GM12878 (cell line): Measurements from ENCODE around the gene SLC12A4. TPM values are rescaled to one million over a fixed set of nuclear protein-coding genes. Genes with fewer than 3 reads are reported as not detected.
A peak's percentile ranks its signal among the peaks of the same experiment; 100 is the strongest.

Experiments
- BCL3 ChIP-seq: IDR thresholded peaks from 2 replicates; pipeline ENCODE4 v1.6.1; 2011; ENCODE audit warnings: borderline replicate concordance, low read depth, mild to moderate bottlenecking, moderate library complexity, low read length; ENCODE audit not compliant: insufficient read depth, poor library complexity, severe bottlenecking
- DPF2 ChIP-seq: fragments of 450-650 bp; IDR thresholded peaks from 2 replicates; pipeline ENCODE4 v1.6.1; 2017; ENCODE audit warnings: mild to moderate bottlenecking
- ESRRA ChIP-seq: IDR thresholded peaks from 2 replicates; pipeline ENCODE4 v1.6.1; 2012; ENCODE audit warnings: mild to moderate bottlenecking, low read length, improper control_type of control experiment
- IKZF1 ChIP-seq: fragments of 450-650 bp; conservative IDR thresholded peaks from 2 replicates; pipeline ENCODE4 v1.6.1; 2017; ENCODE audit warnings: antibody characterized with exemption, mild to moderate bottlenecking
- IKZF2 ChIP-seq, 2 experiments: fragments of 450-650 bp; IDR thresholded peaks; 2 replicates each; pipeline ENCODE4 v1.6.1; 2017; ENCODE audit warnings: mild to moderate bottlenecking in 2 of 2, moderate library complexity in 2 of 2
- NFXL1 ChIP-seq: fragments of 450-650 bp; IDR thresholded peaks from 2 replicates; pipeline ENCODE4 v1.6.1; 2017; ENCODE audit warnings: antibody characterized with exemption, mild to moderate bottlenecking, borderline replicate concordance
- NR2C1 ChIP-seq: fragments of 450-650 bp; IDR thresholded peaks from 2 replicates; pipeline ENCODE4 v1.6.1; 2017; ENCODE audit warnings: antibody characterized with exemption, mild to moderate bottlenecking, moderate library complexity
- NR2F1 ChIP-seq: fragments of 450-650 bp; conservative IDR thresholded peaks from 2 replicates; pipeline ENCODE4 v1.6.1; 2017; ENCODE audit warnings: mild to moderate bottlenecking
- PAX8 ChIP-seq: fragments of 450-650 bp; IDR thresholded peaks from 2 replicates; pipeline ENCODE4 v1.6.1; 2017; ENCODE audit warnings: mild to moderate bottlenecking, moderate library complexity
- PML ChIP-seq: IDR thresholded peaks from 2 replicates; pipeline ENCODE4 v1.6.1; 2012; ENCODE audit warnings: low read length, inconsistent platforms
- RELB ChIP-seq: fragments of 450-650 bp; IDR thresholded peaks from 2 replicates; pipeline ENCODE4 v1.6.1; 2017; ENCODE audit warnings: low read depth, mild to moderate bottlenecking, moderate library complexity
- TAF1 ChIP-seq: IDR thresholded peaks from 2 replicates; pipeline ENCODE4 v1.6.1; 2011; ENCODE audit warnings: mild to moderate bottlenecking, low read depth, low read length, borderline replicate concordance
- TCF12 ChIP-seq: IDR thresholded peaks from 2 replicates; pipeline ENCODE4 v1.6.1; 2011; ENCODE audit warnings: low read depth, mild to moderate bottlenecking, low read length
- YY1 ChIP-seq: IDR thresholded peaks from 2 replicates; pipeline ENCODE4 v1.6.1; 2011; ENCODE audit warnings: low read depth, mild to moderate bottlenecking, low read length
- ZNF217 ChIP-seq: fragments of 450-650 bp; IDR thresholded peaks from 2 replicates; pipeline ENCODE4 v1.6.1; 2017; ENCODE audit warnings: antibody characterized with exemption, mild to moderate bottlenecking
- polyA plus RNA-seq, 11 experiments: library from polyadenylated mRNA; depleted of rRNA in 4 of 11; unstranded in 6 of 11; stranded (reverse) in 5 of 11; fragments of >200 nt; fragmentation: Nextera tagmentation in 4 of 11; fragmentation: Illumina TruSeq in 1 of 11; extraction: Ambion mirVana in 4 of 11; extraction: Trizol in 1 of 11; gene quantifications; 1 replicate in 1 of 11; 2 replicates in 10 of 11; pipeline versions ENCODE4 v1.2.1 to v1.2.3, GENCODE V29; 2011 to 2016; ENCODE audit warnings: inconsistent platforms in 2 of 11, missing spikeins in 2 of 11, low read depth in 1 of 11
- total RNA-seq, 4 experiments: library from RNA; depleted of rRNA in 3 of 4; stranded (reverse); fragments of >200 nt in 3 of 4; fragmentation: Illumina TruSeq in 1 of 4; extraction: Trizol in 1 of 4; gene quantifications; 2 replicates each; pipeline versions ENCODE4 v1.2.1 to v1.2.3, GENCODE V29; 2013 to 2021
- TF ChIP-seq, protein P1 (sequence below): fragments of 450-650 bp; IDR thresholded peaks from 2 replicates; pipeline ENCODE4 v1.6.1; 2016; ENCODE audit warnings: mild to moderate bottlenecking
- TF ChIP-seq, protein P2 (sequence below): fragments of 450-650 bp; IDR thresholded peaks from 2 replicates; pipeline ENCODE4 v1.6.1; 2017; ENCODE audit warnings: borderline replicate concordance
- TF ChIP-seq, protein P3 (sequence below): fragments of 450-650 bp; conservative IDR thresholded peaks from 2 replicates; pipeline ENCODE4 v1.6.1; 2017; ENCODE audit warnings: mild to moderate bottlenecking, moderate library complexity
- TF ChIP-seq, protein P4 (sequence below): fragments of 450-650 bp; IDR thresholded peaks from 2 replicates; pipeline ENCODE4 v1.6.1; 2014; ENCODE audit warnings: mild to moderate bottlenecking

Gene SLC12A4
- total and polyA plus RNA-seq, 10 of the 15 experiments (the other 5 are each of a cell fraction or from before 2014, with no cell fraction given) = 0.95 to 39.9 (median 14.2) TPM

DNA sequence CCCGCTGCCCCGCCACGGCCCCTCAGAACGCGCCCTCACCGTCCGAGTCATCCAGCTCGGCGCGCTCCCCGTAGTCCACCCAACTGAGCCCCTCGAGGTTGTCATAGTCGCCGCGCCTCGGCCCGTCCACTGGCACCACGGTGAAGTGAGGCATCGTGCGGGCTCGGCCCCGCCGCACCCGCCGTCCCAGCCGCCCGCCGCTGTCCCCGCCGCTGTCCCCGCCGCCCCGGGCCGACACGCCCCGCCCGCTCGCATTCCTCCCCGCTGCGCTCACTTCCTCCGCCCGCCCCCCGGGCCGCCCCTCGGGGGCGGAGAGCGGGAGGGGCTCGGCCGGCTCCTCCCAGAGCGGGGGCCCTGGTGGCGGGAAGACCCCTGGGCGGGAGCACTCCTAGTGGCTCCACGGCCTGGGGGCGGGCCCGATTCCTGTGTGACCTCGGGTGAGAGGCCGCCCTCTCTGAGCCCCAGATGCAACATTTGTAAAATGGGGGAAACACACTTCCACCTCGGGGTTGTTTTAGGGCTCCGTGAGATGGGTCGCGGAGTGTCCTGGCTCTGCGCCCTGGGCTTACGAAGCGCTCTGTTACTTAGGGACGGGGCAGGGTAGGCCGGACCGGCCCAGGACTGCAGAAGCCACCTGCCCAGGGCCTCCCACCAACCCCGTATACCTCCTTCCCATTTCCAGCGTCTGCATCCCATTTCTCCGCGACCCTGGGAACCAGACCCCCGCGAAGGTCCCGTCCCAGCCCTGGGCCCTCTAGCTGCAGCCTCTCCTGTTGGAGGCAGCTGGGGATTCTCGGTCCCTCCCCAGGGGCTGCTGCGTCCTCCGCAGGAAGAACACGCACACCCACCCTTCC lies at the start of gene SLC12A4 (continued):
- TF ChIP-seq YY1 = peak; percentile 55; the same call in 1 of the 2 replicates
- peak; percentile 76 for TF ChIP-seq IKZF1
- TF ChIP-seq BCL3 = no peak
- TF ChIP-seq NR2F1 = peak; percentile 42; the same call in 1 of the 2 replicates
- peak; percentile 83; the same call in 1 of the 2 replicates for TF ChIP-seq ZNF217
- no peak for TF ChIP-seq NR2C1
- TF ChIP-seq, protein P1, sequence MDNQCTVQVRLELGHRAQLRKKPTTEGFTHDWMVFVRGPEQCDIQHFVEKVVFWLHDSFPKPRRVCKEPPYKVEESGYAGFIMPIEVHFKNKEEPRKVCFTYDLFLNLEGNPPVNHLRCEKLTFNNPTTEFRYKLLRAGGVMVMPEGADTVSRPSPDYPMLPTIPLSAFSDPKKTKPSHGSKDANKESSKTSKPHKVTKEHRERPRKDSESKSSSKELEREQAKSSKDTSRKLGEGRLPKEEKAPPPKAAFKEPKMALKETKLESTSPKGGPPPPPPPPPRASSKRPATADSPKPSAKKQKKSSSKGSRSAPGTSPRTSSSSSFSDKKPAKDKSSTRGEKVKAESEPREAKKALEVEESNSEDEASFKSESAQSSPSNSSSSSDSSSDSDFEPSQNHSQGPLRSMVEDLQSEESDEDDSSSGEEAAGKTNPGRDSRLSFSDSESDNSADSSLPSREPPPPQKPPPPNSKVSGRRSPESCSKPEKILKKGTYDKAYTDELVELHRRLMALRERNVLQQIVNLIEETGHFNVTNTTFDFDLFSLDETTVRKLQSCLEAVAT = 0 out of 2 replicates have a peak, but pooled peaks have one; percentile 52
- no peak for TF ChIP-seq TCF12
- 0 out of 2 replicates have a peak, but pooled peaks have one; percentile 38 for TF ChIP-seq PML
- peak in 1 of 2 experiments; percentile 15; a peak in 1 of 4 replicates for TF ChIP-seq IKZF2 (IDR thresholded peaks at IDR 0.05)
- TF ChIP-seq DPF2 = peak; percentile 62; the same call in 1 of the 2 replicates
- TF ChIP-seq RELB = peak; percentile 67
- TF ChIP-seq NFXL1 = peak; percentile 99
- TF ChIP-seq PAX8 = no peak
- TF ChIP-seq, protein P2, sequence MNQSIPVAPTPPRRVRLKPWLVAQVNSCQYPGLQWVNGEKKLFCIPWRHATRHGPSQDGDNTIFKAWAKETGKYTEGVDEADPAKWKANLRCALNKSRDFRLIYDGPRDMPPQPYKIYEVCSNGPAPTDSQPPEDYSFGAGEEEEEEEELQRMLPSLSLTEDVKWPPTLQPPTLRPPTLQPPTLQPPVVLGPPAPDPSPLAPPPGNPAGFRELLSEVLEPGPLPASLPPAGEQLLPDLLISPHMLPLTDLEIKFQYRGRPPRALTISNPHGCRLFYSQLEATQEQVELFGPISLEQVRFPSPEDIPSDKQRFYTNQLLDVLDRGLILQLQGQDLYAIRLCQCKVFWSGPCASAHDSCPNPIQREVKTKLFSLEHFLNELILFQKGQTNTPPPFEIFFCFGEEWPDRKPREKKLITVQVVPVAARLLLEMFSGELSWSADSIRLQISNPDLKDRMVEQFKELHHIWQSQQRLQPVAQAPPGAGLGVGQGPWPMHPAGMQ = no peak
- TF ChIP-seq, protein P3, sequence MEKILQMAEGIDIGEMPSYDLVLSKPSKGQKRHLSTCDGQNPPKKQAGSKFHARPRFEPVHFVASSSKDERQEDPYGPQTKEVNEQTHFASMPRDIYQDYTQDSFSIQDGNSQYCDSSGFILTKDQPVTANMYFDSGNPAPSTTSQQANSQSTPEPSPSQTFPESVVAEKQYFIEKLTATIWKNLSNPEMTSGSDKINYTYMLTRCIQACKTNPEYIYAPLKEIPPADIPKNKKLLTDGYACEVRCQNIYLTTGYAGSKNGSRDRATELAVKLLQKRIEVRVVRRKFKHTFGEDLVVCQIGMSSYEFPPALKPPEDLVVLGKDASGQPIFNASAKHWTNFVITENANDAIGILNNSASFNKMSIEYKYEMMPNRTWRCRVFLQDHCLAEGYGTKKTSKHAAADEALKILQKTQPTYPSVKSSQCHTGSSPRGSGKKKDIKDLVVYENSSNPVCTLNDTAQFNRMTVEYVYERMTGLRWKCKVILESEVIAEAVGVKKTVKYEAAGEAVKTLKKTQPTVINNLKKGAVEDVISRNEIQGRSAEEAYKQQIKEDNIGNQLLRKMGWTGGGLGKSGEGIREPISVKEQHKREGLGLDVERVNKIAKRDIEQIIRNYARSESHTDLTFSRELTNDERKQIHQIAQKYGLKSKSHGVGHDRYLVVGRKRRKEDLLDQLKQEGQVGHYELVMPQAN = peak; percentile 74; the same call in 1 of the 2 replicates
- TF ChIP-seq, protein P4, sequence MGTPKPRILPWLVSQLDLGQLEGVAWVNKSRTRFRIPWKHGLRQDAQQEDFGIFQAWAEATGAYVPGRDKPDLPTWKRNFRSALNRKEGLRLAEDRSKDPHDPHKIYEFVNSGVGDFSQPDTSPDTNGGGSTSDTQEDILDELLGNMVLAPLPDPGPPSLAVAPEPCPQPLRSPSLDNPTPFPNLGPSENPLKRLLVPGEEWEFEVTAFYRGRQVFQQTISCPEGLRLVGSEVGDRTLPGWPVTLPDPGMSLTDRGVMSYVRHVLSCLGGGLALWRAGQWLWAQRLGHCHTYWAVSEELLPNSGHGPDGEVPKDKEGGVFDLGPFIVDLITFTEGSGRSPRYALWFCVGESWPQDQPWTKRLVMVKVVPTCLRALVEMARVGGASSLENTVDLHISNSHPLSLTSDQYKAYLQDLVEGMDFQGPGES = no peak
- peak; percentile 66; the same call in 1 of the 2 replicates for TF ChIP-seq TAF1
- TF ChIP-seq ESRRA = no peak
